ENCODE results near the gene ZBED3. TPM values are rescaled to one million over a fixed set of nuclear protein-coding genes. Genes with fewer than 3 reads are reported as not detected.

Gene ZBED3
- total RNA-seq, 1 experiment from 2014 or later: 7.0 TPM

DNA sequence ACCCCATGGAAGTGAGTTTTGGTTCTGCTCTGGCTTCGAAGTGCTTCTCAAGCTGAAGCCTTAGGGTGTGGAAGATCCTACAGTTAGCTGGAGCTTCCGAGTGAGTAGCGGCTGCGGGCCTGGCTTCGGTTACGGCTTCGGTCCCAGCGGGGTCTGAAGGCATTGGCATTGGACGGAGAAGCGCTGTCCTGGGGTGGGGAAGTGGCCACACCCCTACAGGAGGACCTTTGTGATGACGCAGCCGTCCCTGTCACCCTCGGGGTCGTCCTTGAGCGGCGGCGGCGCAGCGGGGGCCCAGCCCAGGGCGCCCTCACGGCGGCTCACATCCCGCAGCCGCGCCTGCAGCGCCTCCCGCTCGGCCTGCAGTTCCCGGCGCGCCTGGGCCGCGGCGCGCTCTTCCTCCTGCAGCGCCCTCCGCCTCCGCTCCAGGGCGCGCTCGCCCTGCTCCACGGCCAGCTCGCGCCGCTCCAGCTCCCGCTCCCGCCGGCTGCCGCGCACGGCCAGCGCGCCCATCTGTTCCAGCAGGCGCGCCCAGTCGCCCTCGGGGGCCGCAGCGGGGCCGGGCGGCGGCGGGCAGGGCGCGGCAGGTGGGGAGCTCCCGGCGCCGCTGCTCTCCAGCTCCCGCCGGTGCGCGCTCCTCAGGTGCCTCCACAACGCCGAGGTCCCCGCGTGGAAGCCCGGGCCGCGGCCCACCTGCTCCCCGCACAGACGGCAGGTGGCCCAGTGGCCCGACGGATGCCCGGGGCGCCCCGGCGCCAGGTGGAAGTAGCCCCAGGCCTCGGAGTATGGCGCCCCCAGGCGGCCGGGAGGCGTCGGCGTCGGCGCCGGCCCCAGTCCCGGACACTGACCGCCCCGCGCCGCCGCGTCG lies 9.9 kb downstream of the ZBED3 start:
- CTCF ChIA-PET: interaction anchor here (0.5 to 2.7 kb wide), 17 partner anchors 10 to 945 kb away, joined by 3 to 42 read pairs (median 5); partner anchors contain the start of genes AGGF1, CRHBP, S100Z and ZBED3
- POLR2A ChIA-PET: interaction anchor here (0.6 to 1.3 kb wide), 5 partner anchors 9 to 1475 kb away, joined by 3 to 6 read pairs (median 3); partner anchors contain the start of gene AGGF1
- H3K4me3 Mint-ChIP-seq: peak overlapping the region; percentile 66
- H3K4me1 Mint-ChIP-seq: peaks cover 6% of the 10 kb centered on the region
- ATAC-seq (peak; percentile 84), DNase-seq (ENCODE audit: low spot score) (peak; percentile 86)
- H3K9me3 Mint-ChIP-seq: peaks cover under 1% of the 10 kb centered on the region
- H3K27ac Mint-ChIP-seq: no peak overlapping the region
- H3K36me3 Mint-ChIP-seq: peaks cover under 1% of the 10 kb centered on the region; the same call in 1 of the 2 replicates
- peaks cover 12% of the 10 kb centered on the region; the same call in 1 of the 2 replicates for H3K27me3 Mint-ChIP-seq (ENCODE audit: low read depth)
- TF ChIP-seq HMGA2 (CRISPR knock-in tag; IDR thresholded peaks at IDR 0.05): no peak
- TF ChIP-seq ZNF396 (CRISPR knock-in tag; IDR thresholded peaks at IDR 0.05; ENCODE audit: borderline replicate concordance): no peak
- no peak for TF ChIP-seq GABPB1 (CRISPR knock-in tag; IDR thresholded peaks at IDR 0.05)
- no peak for TF ChIP-seq MXD4 (CRISPR knock-in tag; IDR thresholded peaks at IDR 0.05; ENCODE audit: borderline replicate concordance)
- TF ChIP-seq, protein P1, sequence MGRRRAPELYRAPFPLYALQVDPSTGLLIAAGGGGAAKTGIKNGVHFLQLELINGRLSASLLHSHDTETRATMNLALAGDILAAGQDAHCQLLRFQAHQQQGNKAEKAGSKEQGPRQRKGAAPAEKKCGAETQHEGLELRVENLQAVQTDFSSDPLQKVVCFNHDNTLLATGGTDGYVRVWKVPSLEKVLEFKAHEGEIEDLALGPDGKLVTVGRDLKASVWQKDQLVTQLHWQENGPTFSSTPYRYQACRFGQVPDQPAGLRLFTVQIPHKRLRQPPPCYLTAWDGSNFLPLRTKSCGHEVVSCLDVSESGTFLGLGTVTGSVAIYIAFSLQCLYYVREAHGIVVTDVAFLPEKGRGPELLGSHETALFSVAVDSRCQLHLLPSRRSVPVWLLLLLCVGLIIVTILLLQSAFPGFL (CRISPR knock-in tag; IDR thresholded peaks at IDR 0.05; ENCODE audit: borderline replicate concordance): no peak
- no peak for TF ChIP-seq ZBTB21 (CRISPR knock-in tag; IDR thresholded peaks at IDR 0.05; ENCODE audit: borderline replicate concordance)
- TF ChIP-seq CREM (CRISPR knock-in tag; IDR thresholded peaks at IDR 0.05): no peak; the same call in 1 of the 2 replicates
- TF ChIP-seq ETV6 (CRISPR knock-in tag; IDR thresholded peaks at IDR 0.05): 0 out of 2 replicates have a peak, but pooled peaks have one; percentile 28
- TF ChIP-seq, protein P2, sequence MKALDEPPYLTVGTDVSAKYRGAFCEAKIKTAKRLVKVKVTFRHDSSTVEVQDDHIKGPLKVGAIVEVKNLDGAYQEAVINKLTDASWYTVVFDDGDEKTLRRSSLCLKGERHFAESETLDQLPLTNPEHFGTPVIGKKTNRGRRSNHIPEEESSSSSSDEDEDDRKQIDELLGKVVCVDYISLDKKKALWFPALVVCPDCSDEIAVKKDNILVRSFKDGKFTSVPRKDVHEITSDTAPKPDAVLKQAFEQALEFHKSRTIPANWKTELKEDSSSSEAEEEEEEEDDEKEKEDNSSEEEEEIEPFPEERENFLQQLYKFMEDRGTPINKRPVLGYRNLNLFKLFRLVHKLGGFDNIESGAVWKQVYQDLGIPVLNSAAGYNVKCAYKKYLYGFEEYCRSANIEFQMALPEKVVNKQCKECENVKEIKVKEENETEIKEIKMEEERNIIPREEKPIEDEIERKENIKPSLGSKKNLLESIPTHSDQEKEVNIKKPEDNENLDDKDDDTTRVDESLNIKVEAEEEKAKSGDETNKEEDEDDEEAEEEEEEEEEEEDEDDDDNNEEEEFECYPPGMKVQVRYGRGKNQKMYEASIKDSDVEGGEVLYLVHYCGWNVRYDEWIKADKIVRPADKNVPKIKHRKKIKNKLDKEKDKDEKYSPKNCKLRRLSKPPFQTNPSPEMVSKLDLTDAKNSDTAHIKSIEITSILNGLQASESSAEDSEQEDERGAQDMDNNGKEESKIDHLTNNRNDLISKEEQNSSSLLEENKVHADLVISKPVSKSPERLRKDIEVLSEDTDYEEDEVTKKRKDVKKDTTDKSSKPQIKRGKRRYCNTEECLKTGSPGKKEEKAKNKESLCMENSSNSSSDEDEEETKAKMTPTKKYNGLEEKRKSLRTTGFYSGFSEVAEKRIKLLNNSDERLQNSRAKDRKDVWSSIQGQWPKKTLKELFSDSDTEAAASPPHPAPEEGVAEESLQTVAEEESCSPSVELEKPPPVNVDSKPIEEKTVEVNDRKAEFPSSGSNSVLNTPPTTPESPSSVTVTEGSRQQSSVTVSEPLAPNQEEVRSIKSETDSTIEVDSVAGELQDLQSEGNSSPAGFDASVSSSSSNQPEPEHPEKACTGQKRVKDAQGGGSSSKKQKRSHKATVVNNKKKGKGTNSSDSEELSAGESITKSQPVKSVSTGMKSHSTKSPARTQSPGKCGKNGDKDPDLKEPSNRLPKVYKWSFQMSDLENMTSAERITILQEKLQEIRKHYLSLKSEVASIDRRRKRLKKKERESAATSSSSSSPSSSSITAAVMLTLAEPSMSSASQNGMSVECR (CRISPR knock-in tag; IDR thresholded peaks at IDR 0.05; ENCODE audit: borderline replicate concordance): 0 out of 2 replicates have a peak, but pooled peaks have one; percentile 46
- TF ChIP-seq ZNF317 (CRISPR knock-in tag; IDR thresholded peaks at IDR 0.05; ENCODE audit: borderline replicate concordance, low read depth): no peak
- TF ChIP-seq, protein P3, sequence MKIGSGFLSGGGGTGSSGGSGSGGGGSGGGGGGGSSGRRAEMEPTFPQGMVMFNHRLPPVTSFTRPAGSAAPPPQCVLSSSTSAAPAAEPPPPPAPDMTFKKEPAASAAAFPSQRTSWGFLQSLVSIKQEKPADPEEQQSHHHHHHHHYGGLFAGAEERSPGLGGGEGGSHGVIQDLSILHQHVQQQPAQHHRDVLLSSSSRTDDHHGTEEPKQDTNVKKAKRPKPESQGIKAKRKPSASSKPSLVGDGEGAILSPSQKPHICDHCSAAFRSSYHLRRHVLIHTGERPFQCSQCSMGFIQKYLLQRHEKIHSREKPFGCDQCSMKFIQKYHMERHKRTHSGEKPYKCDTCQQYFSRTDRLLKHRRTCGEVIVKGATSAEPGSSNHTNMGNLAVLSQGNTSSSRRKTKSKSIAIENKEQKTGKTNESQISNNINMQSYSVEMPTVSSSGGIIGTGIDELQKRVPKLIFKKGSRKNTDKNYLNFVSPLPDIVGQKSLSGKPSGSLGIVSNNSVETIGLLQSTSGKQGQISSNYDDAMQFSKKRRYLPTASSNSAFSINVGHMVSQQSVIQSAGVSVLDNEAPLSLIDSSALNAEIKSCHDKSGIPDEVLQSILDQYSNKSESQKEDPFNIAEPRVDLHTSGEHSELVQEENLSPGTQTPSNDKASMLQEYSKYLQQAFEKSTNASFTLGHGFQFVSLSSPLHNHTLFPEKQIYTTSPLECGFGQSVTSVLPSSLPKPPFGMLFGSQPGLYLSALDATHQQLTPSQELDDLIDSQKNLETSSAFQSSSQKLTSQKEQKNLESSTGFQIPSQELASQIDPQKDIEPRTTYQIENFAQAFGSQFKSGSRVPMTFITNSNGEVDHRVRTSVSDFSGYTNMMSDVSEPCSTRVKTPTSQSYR (CRISPR knock-in tag; IDR thresholded peaks at IDR 0.05): no peak
- no peak for TF ChIP-seq SMAD4 (CRISPR knock-in tag; IDR thresholded peaks at IDR 0.05)
- TF ChIP-seq, protein P4, sequence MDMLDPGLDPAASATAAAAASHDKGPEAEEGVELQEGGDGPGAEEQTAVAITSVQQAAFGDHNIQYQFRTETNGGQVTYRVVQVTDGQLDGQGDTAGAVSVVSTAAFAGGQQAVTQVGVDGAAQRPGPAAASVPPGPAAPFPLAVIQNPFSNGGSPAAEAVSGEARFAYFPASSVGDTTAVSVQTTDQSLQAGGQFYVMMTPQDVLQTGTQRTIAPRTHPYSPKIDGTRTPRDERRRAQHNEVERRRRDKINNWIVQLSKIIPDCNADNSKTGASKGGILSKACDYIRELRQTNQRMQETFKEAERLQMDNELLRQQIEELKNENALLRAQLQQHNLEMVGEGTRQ (CRISPR knock-in tag; IDR thresholded peaks at IDR 0.05): no peak
- no peak for TF ChIP-seq SOX15 (CRISPR knock-in tag; IDR thresholded peaks at IDR 0.05)
- TF ChIP-seq ZNF219 (CRISPR knock-in tag; IDR thresholded peaks at IDR 0.05; ENCODE audit: borderline replicate concordance): no peak
- TF ChIP-seq FOXP1 (CRISPR knock-in tag; IDR thresholded peaks at IDR 0.05; ENCODE audit: borderline replicate concordance): peak; percentile 81; the same call in 1 of the 2 replicates
- TF ChIP-seq JUN (CRISPR knock-in tag; IDR thresholded peaks at IDR 0.05): 0 out of 2 replicates have a peak, but pooled peaks have one; percentile 25
- TF ChIP-seq, protein P5, sequence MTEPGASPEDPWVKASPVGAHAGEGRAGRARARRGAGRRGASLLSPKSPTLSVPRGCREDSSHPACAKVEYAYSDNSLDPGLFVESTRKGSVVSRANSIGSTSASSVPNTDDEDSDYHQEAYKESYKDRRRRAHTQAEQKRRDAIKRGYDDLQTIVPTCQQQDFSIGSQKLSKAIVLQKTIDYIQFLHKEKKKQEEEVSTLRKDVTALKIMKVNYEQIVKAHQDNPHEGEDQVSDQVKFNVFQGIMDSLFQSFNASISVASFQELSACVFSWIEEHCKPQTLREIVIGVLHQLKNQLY (CRISPR knock-in tag; IDR thresholded peaks at IDR 0.05): no peak
- TF ChIP-seq ZNF416 (CRISPR knock-in tag; IDR thresholded peaks at IDR 0.05): peak; percentile 64; the same call in 1 of the 2 replicates
- TF ChIP-seq, protein P6, sequence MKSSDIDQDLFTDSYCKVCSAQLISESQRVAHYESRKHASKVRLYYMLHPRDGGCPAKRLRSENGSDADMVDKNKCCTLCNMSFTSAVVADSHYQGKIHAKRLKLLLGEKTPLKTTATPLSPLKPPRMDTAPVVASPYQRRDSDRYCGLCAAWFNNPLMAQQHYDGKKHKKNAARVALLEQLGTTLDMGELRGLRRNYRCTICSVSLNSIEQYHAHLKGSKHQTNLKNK (CRISPR knock-in tag; IDR thresholded peaks at IDR 0.05): no peak
- no peak; the same call in 1 of the 2 replicates for TF ChIP-seq NFYB (CRISPR knock-in tag; conservative IDR thresholded peaks at IDR 0.05; ENCODE audit: low read depth)
- no peak for TF ChIP-seq JAZF1 (CRISPR knock-in tag; IDR thresholded peaks at IDR 0.05)
